ENCODE measurements around the gene FGF8.

The FGF8 gene

GRCh38 chr10:101777619-101778145 lies 1.8 kb upstream of the FGF8 start:
- no peaks in the 10 kb centered on the region for H3K9me3 ChIP-seq (ENCODE audit: control insufficient read depth, insufficient read depth, low read length)
- peaks cover 48% of the 10 kb centered on the region for H3K4me1 ChIP-seq (ENCODE audit: control insufficient read depth, low read length)
- H3K27me3 ChIP-seq (ENCODE audit: control insufficient read depth, low read length): peaks cover 40% of the 10 kb centered on the region
- peaks cover 8% of the 10 kb centered on the region for H3F3A ChIP-seq (ENCODE audit: control insufficient read depth, insufficient read depth)
- no peak for TF ChIP-seq CTCF (IDR thresholded peaks at IDR 0.05; ENCODE audit: low read depth, low read length, poor library complexity, severe bottlenecking)
- no peak for TF ChIP-seq EZH2phosphoT487 (IDR thresholded peaks at IDR 0.05; ENCODE audit: borderline replicate concordance, low read length)
- no peak overlapping the region for H3K4me3 ChIP-seq (ENCODE audit: low read length)
- H4K20me1 ChIP-seq (ENCODE audit: control insufficient read depth, insufficient read depth, low read depth, low read length): no peaks in the 10 kb centered on the region
- H3K27ac ChIP-seq (ENCODE audit: low read depth, low read length): no peak overlapping the region
- no peaks in the 10 kb centered on the region for H3K9me2 ChIP-seq (replicated peaks; ENCODE audit: control insufficient read depth, low read length)
- peaks cover 15% of the 10 kb centered on the region for H3K79me2 ChIP-seq (ENCODE audit: control insufficient read depth, low read length)
- no peak overlapping the region for H3K4me2 ChIP-seq (ENCODE audit: low read length)
- H3K36me3 ChIP-seq (ENCODE audit: control insufficient read depth, low read length): peaks cover 23% of the 10 kb centered on the region

GRCh38 chr10:101776161-101776817 lies 375 bp upstream of the FGF8 start:
- no peaks in the 10 kb centered on the region for H3K9me2 ChIP-seq (replicated peaks; ENCODE audit: control insufficient read depth, low read length)
- no peaks in the 10 kb centered on the region for H4K20me1 ChIP-seq (ENCODE audit: control insufficient read depth, insufficient read depth, low read depth, low read length)
- no peak overlapping the region for H3K27ac ChIP-seq (ENCODE audit: low read depth, low read length)
- H3K4me1 ChIP-seq (ENCODE audit: control insufficient read depth, low read length): peaks cover 36% of the 10 kb centered on the region
- H3K4me2 ChIP-seq (ENCODE audit: low read length): no peak overlapping the region
- peaks cover 3% of the 10 kb centered on the region; the same call in 1 of the 2 replicates for H3K79me2 ChIP-seq (ENCODE audit: control insufficient read depth, low read length)
- H3F3A ChIP-seq (ENCODE audit: control insufficient read depth, insufficient read depth): peaks cover 4% of the 10 kb centered on the region
- no peak overlapping the region for H3K4me3 ChIP-seq (ENCODE audit: low read length)
- H3K36me3 ChIP-seq (ENCODE audit: control insufficient read depth, low read length): peaks cover 17% of the 10 kb centered on the region
- no peaks in the 10 kb centered on the region for H3K9me3 ChIP-seq (ENCODE audit: control insufficient read depth, insufficient read depth, low read length)
- no peak for TF ChIP-seq CTCF (IDR thresholded peaks at IDR 0.05; ENCODE audit: low read depth, low read length, poor library complexity, severe bottlenecking)
- TF ChIP-seq EZH2phosphoT487 (IDR thresholded peaks at IDR 0.05; ENCODE audit: borderline replicate concordance, low read length): no peak
- peaks cover 49% of the 10 kb centered on the region for H3K27me3 ChIP-seq (ENCODE audit: control insufficient read depth, low read length)

- no peaks in the 10 kb centered on the region for H3K79me2 ChIP-seq (ENCODE audit: control insufficient read depth, low read length)
- H3K4me1 ChIP-seq (ENCODE audit: control insufficient read depth, low read length): peaks cover 20% of the 10 kb centered on the region
- no peak overlapping the region for H3K4me3 ChIP-seq (ENCODE audit: low read length)
- peaks cover 4% of the 10 kb centered on the region for H3F3A ChIP-seq (ENCODE audit: control insufficient read depth, insufficient read depth)
- peaks cover 49% of the 10 kb centered on the region for H3K27me3 ChIP-seq (ENCODE audit: control insufficient read depth, low read length)
- H3K4me2 ChIP-seq (ENCODE audit: low read length): no peak overlapping the region
- no peaks in the 10 kb centered on the region for H3K9me3 ChIP-seq (ENCODE audit: control insufficient read depth, insufficient read depth, low read length)
- no peak overlapping the region for H3K27ac ChIP-seq (ENCODE audit: low read depth, low read length)
- TF ChIP-seq CTCF (IDR thresholded peaks at IDR 0.05; ENCODE audit: low read depth, low read length, poor library complexity, severe bottlenecking): no peak
- TF ChIP-seq EZH2phosphoT487 (IDR thresholded peaks at IDR 0.05; ENCODE audit: borderline replicate concordance, low read length): no peak
- H4K20me1 ChIP-seq (ENCODE audit: control insufficient read depth, insufficient read depth, low read depth, low read length): no peaks in the 10 kb centered on the region
- peaks cover 9% of the 10 kb centered on the region; the same call in 1 of the 2 replicates for H3K36me3 ChIP-seq (ENCODE audit: control insufficient read depth, low read length)
- no peaks in the 10 kb centered on the region for H3K9me2 ChIP-seq (replicated peaks; ENCODE audit: control insufficient read depth, low read length)
Observed at GRCh38 chr10:101774589-101775272, 1.2 kb downstream of the FGF8 start.
